ENCODE measurements around the gene EMSY. TPM values are rescaled to one million over a fixed set of nuclear protein-coding genes. Genes with fewer than 3 reads are reported as not detected.

The EMSY gene
- total and polyA plus RNA-seq, 2 of the 8 experiments (the other 6 are each of a cell fraction or from before 2014, with no cell fraction given): 29.6 to 34.6 TPM

DNA sequence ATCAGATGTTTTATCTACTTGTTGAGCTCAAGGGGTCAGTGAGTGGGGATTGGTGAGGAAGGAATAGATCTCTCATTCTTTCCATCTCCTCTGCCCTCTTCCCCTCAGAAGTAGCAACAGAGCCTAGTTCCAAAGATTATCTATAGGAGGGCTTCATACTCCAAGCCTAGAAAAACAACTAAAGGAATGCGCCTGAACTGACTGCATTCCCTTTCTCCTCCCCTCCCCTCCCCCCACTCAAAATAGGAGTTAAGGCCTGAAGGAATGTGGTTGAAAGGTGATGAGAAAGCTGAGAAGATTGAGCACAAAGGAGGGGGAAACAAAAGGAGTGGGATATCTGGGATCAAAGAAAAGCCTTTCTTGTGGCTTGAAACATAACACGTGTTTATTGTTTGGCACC, 10.5 kb downstream of the EMSY start (continued):
- TF ChIP-seq, protein P1, sequence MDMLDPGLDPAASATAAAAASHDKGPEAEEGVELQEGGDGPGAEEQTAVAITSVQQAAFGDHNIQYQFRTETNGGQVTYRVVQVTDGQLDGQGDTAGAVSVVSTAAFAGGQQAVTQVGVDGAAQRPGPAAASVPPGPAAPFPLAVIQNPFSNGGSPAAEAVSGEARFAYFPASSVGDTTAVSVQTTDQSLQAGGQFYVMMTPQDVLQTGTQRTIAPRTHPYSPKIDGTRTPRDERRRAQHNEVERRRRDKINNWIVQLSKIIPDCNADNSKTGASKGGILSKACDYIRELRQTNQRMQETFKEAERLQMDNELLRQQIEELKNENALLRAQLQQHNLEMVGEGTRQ (IDR thresholded peaks at IDR 0.05; ENCODE audit: low read length): no peak
- TF ChIP-seq BRCA1 (IDR thresholded peaks at IDR 0.05; ENCODE audit: low read depth, low read length) (no peak), RFX5 (IDR thresholded peaks at IDR 0.05; ENCODE audit: borderline replicate concordance, low read depth, low read length) (no peak), RBBP5 (IDR thresholded peaks at IDR 0.05; ENCODE audit: borderline replicate concordance, low read depth, low read length) (no peak; the same call in 1 of the 2 replicates), CBX5 (IDR thresholded peaks at IDR 0.05; ENCODE audit: low read depth, low read length) (no peak), KDM4A (IDR thresholded peaks at IDR 0.05; ENCODE audit: low read depth, low read length, severe bottlenecking) (no peak), SP4 (IDR thresholded peaks at IDR 0.05; ENCODE audit: low read length) (0 out of 2 replicates have a peak, but pooled peaks have one; percentile 69), HDAC2 (IDR thresholded peaks at IDR 0.05; ENCODE audit: borderline replicate concordance in 1 of 2, low read depth in 2 of 2, low read length in 2 of 2) (peak in 1 of 2 experiments; percentile 94; a peak in 1 of 4 replicates), TAF7 (optimal IDR thresholded peaks at IDR 0.05; ENCODE audit: borderline replicate concordance, low read depth, low read length) (no peak), MAFK (IDR thresholded peaks at IDR 0.05; ENCODE audit: low read depth, low read length) (no peak), CBX8 (IDR thresholded peaks at IDR 0.05; ENCODE audit: borderline replicate concordance, low read depth, low read length) (no peak), SRF (IDR thresholded peaks at IDR 0.05; ENCODE audit: low read depth, low read length) (no peak), CEBPB (IDR thresholded peaks at IDR 0.05; ENCODE audit: low read depth, low read length) (no peak), SUZ12 (IDR thresholded peaks at IDR 0.05; ENCODE audit: low read length) (no peak), CTBP2 (IDR thresholded peaks at IDR 0.05; ENCODE audit: borderline replicate concordance, insufficient read depth, insufficient read length, low read length) (no peak), RNF2 (IDR thresholded peaks at IDR 0.05; ENCODE audit: borderline replicate concordance, low read depth, low read length, missing control alignments, poor library complexity, severe bottlenecking) (no peak), TEAD4 (IDR thresholded peaks at IDR 0.05; ENCODE audit: low read depth, low read length) (peak; percentile 99), KDM5A (IDR thresholded peaks at IDR 0.05; ENCODE audit: low read length) (no peak), POLR2AphosphoS5 (IDR thresholded peaks at IDR 0.05; ENCODE audit: low read depth, low read length) (peak; percentile 53), EGR1 (IDR thresholded peaks at IDR 0.05; ENCODE audit: borderline replicate concordance, low read depth, low read length) (peak; percentile 53), POU5F1 (IDR thresholded peaks at IDR 0.05; ENCODE audit: low read depth, low read length) (peak; percentile 71; the same call in 1 of the 2 replicates)
- TF ChIP-seq, protein P2, sequence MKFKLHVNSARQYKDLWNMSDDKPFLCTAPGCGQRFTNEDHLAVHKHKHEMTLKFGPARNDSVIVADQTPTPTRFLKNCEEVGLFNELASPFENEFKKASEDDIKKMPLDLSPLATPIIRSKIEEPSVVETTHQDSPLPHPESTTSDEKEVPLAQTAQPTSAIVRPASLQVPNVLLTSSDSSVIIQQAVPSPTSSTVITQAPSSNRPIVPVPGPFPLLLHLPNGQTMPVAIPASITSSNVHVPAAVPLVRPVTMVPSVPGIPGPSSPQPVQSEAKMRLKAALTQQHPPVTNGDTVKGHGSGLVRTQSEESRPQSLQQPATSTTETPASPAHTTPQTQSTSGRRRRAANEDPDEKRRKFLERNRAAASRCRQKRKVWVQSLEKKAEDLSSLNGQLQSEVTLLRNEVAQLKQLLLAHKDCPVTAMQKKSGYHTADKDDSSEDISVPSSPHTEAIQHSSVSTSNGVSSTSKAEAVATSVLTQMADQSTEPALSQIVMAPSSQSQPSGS (IDR thresholded peaks at IDR 0.05; ENCODE audit: low read length): peak; percentile 70; the same call in 1 of the 2 replicates
